GM19463 (cell line): ENCODE data around the gene PTER.

ENCODE experiments used
- ATAC-seq: cut with Tn5 transposase; IDR thresholded peaks from one replicate; pipeline ENCODE4 v1.9.1; 2021; ENCODE audit warnings: mild to moderate bottlenecking, moderate library complexity; ENCODE audit not compliant: unreplicated experiment

PTER gene

DNA sequence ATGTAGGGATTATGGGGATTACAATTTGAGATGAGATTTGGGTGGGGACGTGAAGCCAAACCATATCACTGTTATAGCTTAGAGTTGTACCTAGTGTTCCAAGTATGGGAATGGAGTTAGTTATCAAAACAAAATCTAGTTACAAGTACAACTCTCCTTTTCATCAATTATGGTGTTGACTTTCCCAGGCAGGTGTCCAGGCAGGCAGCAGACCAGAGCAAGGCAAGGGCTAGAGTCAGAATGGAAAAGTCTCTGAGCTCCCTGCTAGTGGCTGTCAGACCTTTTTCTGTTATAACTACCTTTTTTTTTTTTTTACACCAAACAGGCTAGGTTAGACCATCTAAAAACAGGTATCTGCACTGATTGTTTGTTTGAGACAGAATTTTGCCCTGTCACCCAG is 29.2 kb downstream of the PTER start:
- no peak for ATAC-seq

DNA sequence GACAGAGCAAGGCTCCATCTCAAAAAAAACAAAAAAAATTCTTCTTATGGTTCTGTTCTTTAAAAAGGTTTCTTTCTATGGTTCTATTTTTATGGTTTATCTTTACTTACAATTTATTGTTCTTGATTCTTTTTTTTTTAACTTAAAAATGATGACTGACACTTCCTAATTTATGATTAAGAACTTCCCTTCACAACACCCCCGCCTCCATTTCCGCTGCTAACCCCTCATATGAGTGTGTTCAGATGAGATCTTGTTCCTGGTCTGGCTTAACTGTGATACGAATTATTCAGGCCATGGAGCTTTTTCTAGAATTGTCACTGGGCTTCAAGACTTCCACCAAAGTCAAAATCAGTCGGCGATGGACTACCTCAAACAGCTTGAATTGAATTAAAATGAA is 33.9 kb downstream of the PTER start:
- no peak for ATAC-seq

DNA sequence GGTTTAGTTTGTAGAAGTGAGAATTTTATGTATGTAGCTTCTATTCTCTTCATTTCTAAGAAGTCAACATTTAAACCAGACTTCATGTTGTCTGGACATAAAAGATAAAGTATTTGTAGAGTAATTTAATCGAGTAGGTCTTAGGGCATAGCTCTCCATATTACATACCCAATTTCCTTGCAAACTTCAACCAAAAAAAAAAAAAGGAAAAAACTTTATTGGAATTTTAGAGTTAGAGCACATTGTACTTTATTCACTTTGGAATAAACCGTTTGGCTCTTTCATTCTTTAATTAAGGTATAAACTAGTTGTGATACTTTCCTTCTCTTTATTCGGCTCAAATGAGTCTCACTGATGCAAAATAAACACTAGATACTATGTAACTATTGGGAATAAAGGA is 36.0 kb downstream of the PTER start:
- ATAC-seq = no peak

DNA sequence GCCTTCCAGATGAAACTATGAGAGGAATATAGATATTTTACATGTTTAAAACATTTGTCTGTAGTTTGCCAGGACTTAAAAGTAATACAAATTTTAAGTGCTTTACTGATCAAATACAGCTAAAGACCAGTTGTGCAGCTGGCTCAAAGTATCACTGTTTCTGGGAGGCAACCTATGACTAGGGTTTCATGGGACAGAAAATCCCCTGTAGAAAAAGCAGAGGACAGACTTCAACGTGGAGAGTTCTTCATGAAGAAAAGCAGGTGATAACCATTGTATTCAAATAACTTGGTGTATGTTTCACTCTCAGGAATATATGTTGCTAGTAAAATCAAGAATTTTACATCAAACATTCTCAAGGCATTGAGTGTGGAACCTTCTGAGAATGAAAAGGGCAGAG is 40.9 kb downstream of the PTER start:
- no peak for ATAC-seq

DNA sequence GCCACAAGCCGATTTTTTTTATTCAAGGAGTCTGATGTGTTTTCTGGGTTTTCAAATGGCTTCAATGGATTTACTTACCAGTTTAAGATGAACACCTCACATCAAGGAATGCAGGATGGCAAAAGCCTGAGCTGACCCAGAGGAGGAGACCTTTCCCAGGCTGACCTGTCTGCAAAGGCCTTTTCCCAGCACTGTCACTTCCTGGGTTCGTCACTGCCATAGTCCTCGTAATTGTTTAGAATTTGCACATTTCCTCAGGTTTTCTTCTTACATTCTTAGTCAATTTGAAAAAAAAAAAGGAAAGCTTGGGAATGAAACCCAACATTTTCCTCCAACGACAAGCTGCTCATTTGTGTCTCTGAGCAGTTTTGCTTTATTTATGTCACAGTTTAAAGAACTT is 42.0 kb downstream of the PTER start:
- ATAC-seq = no peak

DNA sequence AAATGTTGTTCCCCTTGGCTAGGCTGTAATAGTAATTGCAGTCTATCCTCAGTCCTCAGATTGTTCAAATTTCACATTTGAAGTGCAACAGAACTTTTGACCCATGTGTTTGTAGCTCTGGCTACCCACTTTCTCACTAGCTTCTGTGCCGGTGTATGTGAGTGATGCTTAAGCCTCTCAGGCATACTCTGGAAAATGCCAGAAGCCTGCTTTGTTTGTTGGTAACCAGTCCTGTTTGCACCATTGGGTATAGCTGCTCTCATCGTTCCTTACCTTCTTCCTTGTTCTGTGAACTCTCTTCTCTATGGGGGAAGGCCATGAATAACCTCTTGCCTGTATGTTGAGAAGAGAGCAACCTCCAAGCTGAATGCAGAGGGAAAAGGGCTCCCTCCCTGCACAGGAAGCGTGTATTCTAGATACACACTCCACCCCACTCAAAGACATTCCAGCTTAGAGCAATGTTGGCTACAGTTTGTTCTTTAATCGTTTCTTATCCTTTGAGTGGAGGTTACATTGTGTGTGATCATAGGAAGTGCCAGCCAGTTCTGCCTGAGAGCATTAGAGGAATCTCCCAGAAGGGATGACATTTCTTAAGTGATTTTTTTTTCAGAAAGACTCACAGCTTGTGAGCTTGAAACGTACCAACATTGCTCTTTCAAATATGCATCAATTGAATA is 44.4 kb downstream of the PTER start:
- ATAC-seq = no peak

DNA sequence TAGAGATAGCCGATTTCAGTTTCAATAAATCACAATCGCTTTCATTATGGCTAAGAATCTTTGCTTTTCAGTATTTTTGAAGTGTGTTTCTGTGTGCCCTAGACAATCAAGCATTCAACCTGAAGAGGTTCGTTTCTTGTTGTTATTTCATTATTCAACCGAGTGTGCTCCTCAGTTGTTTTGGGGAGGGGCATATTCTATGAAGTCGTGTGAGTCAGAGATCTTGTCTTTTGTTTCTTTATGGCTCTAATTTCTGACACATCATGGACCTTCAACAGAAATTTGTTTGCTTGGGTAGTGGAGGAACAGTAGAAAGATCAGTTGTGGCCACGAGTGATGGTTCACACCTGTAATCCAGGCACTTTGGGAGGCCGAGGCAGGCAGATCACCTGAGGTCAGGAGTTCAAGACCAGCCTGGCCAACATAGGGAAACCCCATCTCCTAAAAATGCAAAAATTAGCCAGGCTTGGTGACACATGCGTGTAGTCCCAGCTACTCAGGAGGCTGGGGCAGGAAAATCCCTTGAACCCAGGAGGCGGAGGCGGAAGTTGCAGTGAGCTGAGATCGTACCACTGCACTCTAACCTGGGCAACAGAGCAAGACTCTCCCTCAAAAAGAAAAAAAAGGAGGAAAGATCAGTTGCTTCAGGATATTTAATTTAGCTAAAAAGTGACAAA is 46.6 kb downstream of the PTER start:
- ATAC-seq = no peak

DNA sequence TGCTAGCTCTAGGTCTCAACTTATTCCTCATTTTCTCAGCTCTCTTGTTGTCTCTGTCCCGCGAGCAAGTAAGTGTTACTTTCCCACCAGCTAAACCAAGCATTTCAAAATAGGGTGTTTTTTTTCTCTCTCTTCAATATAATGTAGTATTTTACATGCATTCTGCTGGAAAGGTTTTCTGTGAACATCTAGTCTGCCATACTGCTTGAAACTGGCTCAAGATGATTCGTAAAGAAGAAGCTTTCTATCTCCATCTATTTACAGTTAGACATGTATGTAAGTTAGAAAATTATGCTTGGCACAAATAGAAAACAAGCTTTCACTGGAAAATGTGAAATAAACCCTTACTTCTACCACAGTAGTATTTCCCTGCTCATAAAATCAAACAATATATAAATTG is 53.7 kb downstream of the PTER start:
- ATAC-seq = no peak

DNA sequence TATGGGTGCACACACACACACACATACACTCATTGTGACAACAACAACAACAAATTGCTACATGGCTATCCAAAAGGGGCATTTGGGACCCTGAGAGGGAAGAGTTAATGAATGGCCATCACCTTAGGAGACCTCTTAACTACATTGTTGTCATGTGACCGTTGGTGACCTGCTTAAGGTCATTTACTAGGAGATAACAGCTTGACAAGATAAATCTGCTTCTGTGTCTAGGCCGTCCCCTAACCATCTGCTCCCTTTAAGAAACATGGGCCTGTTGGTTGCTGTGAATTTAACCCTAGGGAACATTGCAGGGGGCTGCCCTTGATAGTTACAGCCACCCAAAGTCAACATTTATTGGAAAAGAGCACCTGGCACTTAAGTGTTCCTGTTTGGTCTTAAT is 55.1 kb downstream of the PTER start:
- no peak for ATAC-seq

DNA sequence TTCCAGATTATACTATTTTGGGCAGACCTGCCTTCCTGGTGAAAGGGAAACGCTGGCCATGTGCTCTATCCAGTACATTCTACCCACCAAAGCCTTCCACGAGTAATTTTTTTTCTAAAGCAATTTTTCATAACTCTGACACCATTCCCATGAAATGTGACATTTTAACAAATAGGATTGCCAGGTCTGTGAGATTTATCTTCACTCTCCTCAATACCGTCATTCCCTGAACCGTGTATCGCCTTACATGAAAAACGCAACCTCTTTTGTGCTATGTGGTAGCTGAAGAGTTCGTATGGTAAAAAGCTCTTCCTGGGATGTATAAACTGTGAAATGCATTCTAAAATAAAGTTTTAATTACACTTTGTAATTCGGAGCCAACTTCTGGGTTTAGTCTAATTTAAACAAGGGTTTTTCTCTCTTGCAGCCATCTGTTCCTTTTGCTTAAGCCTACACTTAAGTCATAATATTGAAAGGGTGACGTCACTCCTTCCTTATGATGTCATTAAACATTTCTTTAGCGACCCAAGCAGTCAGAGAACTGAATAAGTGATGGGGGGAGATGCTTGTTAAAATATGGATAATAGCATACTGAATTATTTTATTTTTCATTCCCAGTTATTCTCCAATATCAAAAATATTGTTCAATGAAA is 57.2 kb downstream of the PTER start:
- no peak for ATAC-seq

DNA sequence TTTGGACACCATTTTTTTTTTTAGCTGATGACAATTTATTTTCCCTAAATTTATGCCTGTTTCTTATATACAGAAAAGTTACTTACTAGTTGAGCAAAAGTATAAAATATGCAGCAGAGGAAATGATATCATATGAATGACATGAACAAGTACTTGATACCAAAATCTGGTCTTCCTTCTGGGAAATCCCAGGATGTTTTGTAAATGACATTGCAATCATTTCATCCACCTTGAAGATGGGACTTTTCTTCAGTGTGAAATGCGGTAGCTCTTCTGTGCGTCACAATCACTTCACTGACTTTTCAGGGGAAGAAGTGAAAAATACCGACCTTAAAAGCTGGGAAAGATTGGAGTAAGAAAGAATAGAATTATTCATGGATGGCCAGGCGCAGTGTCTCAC is 61.1 kb downstream of the PTER start:
- no peak for ATAC-seq

DNA sequence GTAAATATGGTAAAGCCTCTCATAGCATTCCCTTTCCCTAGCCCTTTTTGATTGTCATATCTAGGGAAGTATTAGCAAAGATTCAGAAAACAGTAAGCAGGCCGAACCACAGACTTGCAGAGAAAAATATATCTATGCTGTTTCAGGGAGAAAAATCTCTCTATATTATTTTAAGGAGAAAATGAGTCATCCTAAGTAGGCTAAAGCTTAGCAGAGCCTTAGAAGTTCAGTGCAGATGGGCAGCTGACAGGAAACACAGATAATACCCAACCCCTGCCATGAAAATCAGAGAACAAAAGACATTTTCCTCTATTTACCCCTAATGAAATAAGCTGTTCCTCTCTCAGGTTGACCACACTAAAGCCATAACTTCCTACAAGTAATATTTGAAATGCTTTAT is 68.4 kb downstream of the PTER start:
- ATAC-seq = no peak

DNA sequence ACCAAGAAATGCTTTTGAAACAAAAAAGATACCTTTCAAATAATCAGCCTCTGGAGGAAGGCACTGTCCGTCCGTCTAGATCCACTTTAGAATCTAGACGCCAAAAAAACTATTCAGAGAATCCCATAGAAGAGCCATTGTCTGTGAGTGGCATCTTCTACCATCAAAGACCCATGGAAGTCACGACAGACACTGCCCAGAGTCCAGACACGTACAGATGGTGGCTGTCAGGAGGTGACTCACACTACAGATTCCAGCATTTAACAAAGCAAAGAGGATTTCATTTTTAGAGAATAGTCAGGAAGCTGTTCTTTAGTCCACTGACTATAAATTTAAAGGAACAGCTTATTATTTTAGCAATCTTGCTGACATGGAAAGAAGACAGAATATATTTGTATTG is 73.2 kb downstream of the PTER start:
- ATAC-seq = no peak

DNA sequence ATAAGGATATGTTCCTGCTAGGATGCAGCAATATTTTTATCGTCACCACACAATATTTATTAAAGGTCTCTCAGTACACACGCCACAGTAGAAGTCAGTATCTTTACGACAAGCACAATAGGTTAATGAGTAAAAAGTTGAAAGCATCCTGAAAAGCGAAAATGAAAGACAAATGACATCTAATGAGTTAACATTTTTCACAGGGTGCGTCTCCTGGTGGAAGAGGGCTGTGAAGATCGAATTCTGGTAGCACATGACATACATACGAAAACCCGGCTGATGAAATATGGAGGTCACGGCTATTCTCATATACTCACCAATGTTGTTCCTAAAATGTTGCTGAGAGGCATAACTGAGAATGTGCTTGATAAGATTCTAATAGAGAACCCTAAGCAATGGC is 74.0 kb downstream of the PTER start:
- ATAC-seq = no peak

DNA sequence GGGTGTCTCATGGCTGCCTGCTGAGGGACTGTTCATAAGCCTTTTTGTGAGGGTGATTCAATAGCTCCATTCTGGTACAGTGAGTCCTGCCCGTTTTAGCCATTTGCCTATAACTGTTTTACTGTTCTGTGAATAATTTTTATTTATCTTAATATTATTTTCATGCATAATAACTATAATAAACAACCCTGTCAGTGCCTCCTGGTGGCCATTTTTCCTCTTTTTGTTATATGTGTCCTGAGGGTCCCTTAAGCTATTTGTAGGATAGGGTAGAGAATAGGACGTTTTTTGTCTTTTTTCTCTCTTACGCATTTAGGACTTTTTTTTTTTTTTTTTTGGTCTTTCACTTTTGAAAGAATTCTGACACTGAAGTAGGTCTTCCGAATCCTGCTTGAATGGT is 82.0 kb downstream of the PTER start:
- ATAC-seq = no peak

DNA sequence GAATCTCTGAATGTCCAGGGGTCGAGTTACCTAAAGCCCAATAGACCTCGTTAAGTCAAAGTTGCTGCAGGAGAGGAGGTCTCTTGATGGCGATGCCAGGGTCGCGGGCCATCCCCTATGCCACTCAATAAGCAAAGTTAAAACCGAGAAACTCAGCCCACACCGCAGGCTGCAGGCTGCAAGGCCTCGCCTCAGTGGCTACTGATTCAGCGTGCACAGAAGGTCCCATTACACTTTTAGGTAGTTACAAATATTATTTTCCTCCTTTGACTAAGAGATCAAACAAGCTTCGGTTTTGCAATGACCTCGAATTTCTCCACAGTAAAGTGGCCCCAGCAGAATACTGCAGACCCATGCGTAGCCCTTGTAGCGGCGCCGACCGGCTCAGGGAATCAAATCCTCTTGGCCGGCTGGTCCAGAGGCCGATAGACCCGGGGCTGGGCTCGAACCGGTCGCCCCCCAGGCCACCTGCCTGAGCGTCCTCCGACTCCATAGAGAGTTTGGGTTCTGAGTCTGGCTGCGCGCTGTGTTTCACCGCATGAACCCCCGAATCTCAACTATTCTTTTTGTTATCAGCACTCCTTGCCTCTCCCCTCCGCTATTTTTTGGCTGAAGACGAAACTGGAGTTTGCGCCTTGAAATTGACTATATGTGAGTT is 82.6 kb downstream of the PTER start:
- no peak for ATAC-seq

DNA sequence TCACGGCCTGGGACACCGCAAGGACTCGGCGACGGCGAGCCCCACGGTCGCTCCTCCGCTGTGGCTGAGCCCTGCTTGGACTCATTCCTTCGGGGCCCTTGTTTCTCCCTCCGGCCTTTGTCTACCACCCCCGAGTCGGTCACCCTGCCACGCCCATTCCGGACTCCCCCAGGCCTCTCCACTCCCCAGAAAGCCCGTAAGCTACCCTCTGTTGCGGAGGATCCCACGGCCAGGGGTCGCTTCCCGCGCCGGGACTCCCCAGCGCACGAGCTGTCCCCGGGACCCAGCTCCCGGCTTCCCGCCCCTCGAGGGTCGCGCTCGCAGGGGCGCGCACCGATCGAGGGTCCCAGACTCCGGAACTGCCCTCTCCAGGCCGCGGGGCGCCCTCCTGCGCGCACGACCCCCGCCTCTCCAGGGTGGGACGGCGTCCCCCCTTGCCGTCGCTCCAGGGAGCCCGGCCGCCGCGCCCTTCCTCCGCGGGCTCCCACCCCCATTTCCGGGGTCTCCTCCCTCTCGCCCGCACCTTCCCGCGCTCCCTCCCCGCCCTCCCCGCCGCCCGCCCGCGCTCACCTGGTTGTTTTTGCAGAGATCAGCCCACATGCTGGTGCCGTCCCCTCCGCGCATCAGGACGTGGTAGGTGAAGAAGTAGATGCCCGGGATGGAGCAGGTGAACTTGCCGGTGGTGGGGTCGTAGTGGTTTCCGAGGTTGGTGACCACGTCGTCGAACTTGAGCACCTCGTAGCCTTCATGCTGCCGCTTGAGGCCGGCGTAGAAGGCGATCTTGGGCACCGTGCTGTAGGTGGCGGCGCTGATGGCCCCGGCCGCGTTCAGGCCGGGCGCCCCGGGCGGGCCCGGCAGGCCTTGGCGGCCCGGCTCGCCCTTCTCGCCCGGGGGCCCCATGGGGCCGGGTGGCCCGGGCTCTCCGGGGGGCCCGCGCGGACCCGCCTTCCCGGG is 83.4 kb downstream of the PTER start:
- ATAC-seq = peak; percentile 32

DNA sequence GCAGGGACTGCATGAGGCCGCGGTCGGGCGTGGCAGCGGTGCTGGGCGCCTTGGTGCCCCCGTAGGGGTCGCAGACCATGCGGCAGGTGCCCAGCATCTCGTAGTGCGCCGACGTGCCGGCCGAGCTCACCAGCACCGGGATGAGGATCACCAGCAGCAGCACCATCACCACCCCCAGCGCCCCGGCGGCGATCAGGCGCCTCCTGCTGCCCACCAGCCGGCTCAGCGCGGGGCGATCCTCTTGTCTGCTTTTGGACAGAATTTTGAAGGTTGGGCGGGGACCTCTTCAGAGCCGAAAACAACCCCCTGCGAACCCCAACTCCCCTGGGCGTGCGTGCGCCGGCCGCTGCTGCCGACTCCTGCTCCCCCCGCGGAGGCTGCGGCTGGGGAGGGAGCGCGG is 84.1 kb downstream of the PTER start:
- ATAC-seq = peak; percentile 67

DNA sequence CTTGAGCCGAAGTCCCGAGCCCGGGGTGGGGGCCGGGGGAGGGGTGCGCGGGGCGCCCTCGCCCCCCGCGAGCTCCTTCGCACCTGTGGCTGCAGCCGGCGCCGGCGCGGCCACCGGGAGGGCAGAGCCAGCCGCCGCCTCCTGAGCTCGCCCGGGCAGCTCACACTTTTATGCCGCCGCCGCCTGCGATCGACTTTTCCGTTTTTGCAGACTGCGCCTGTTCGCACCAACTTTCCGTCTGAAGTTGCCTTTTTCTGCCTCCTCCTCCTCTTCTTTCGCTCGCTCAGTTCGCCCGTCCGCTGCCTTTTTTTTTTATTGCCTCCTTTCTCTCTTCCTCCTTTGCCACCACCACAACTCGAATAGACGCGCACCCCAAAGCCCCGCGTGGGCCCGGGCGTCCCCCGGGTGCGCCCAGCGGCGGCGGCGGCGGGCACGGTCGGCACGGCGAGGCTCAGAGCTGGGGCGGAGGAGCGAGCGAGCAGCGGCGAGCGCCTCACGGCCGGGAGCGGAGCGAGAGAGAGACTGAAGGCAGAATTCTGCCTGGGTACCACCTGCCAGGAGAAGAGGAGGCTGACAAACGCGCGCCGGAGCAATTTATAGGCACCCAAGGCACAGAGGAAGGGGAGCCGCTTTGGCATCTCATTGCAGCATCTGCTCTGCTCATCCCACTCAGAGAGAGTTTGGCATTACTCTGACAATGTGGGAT is 84.7 kb downstream of the PTER start, which contains the start of gene C1QL3:
Gene C1QL3 (minus strand): TSS at position 569 of the 706 bp plus-strand sequence. CDS start 814 bp downstream, outside the sequence.
- peak; percentile 46 for ATAC-seq

DNA sequence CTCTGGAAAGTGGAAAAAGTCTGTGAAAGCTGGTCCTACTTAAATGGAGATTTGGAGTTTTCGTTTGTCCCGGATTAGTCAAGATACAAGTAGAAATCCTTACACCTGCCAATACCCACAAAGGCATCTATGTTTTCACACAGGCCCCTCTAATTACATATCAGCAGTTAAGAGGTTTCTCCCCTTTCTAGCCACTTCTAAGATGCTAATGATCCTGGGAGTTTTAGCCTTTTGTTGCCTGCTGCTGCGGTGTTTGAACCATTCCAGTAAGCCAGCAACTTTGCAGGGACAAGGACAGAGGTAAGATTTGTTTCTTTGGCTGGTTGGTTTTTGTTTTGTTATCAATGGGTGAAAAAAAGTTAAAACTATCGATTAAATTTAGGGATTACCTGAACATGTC is 90.6 kb downstream of the PTER start:
- no peak for ATAC-seq
